OCI-LY7 (cell line): ENCODE data around the gene SULT1E1. TPM values are rescaled to one million over a fixed set of nuclear protein-coding genes. Genes with fewer than 3 reads are reported as not detected.

Experiments
- BruUV-seq: library from RNA; stranded (reverse); fragments of 400-500 nt; replicated peaks from 2 replicates; lab custom pipeline; 2021; lab: Mats Ljungman, UMichigan
- CTCF ChIA-PET: fragments of 300-600 bp; sonication (Branson Sonifier 250); formaldehyde crosslinking; loops from one replicate; lab custom pipeline; 2022; ENCODE audit warnings: antibody characterized with exemption; ENCODE audit not compliant: unreplicated experiment; lab: Charles Lee
- POLR2A ChIA-PET: fragments of 300-600 bp; sonication (Branson Sonifier 250); formaldehyde crosslinking; loops from one replicate; lab custom pipeline; 2022; ENCODE audit warnings: antibody characterized with exemption; lab: Charles Lee
- DNase-seq: peaks from one replicate; pipeline ENCODE4 v3.0.0-alpha.2; 2015; ENCODE audit warnings: low spot score
- H2AFZ ChIP-seq: fragments of 200-600 bp; sonication (generic), shearing (Covaris generic); 2 replicates; pipeline ENCODE4 v1.6.1; 2014; ENCODE audit warnings: mild to moderate bottlenecking, antibody characterized with exemption, low read length, moderate library complexity
- H3K27ac ChIP-seq: fragments of 200-600 bp; sonication (generic); 2 replicates; pipeline ENCODE4 v1.5.1; 2014; ENCODE audit warnings: mixed run types, low read depth, mild to moderate bottlenecking, moderate library complexity, low read length, inconsistent platforms; ENCODE audit not compliant: poor library complexity, severe bottlenecking
- H3K36me3 ChIP-seq: fragments of 200-600 bp; sonication (generic); 2 replicates; pipeline ENCODE4 v1.6.1; 2014; ENCODE audit warnings: mild to moderate bottlenecking, antibody characterized with exemption, low read length, moderate library complexity, mixed read lengths; ENCODE audit not compliant: insufficient read depth
- H3K4me1 ChIP-seq: fragments of 200-600 bp; sonication (generic); 2 replicates; pipeline ENCODE4 v1.5.1; 2014; ENCODE audit warnings: mild to moderate bottlenecking, low read length; ENCODE audit not compliant: insufficient read depth, poor library complexity, severe bottlenecking
- H3K4me2 ChIP-seq: fragments of 200-600 bp; sonication (generic); 2 replicates; pipeline ENCODE4 v1.6.1; 2014; ENCODE audit warnings: mild to moderate bottlenecking, low read length
- H3K4me3 ChIP-seq: fragments of 200-600 bp; sonication (generic); 2 replicates; pipeline ENCODE4 v1.5.1; 2014; ENCODE audit warnings: mild to moderate bottlenecking, low read depth, low read length; ENCODE audit not compliant: poor library complexity, severe bottlenecking
- H3K79me2 ChIP-seq: fragments of 200-600 bp; sonication (generic); 2 replicates; pipeline ENCODE4 v1.6.1; 2016; ENCODE audit warnings: low read depth, mild to moderate bottlenecking, low read length, moderate library complexity, mixed read lengths; ENCODE audit not compliant: insufficient read depth
- H3K9me2 ChIP-seq: fragments of 200-600 bp; sonication (generic); 2 replicates; pipeline ENCODE4 v1.6.1; 2016; ENCODE audit warnings: mild to moderate bottlenecking, low read length, mixed read lengths; ENCODE audit not compliant: insufficient read depth
- H3K9me3 ChIP-seq: fragments of 200-600 bp; sonication (generic); 2 replicates; pipeline ENCODE4 v1.6.1; 2014; ENCODE audit warnings: mild to moderate bottlenecking, mixed run types, low read length, mixed read lengths
- H4K20me1 ChIP-seq: fragments of 200-600 bp; sonication (generic); 2 replicates; pipeline ENCODE4 v1.6.1; 2014; ENCODE audit warnings: mild to moderate bottlenecking, antibody characterized with exemption, low read length, moderate library complexity, mixed read lengths; ENCODE audit not compliant: insufficient read depth
- CTCF ChIP-seq: fragments of 200-600 bp; sonication (generic); conservative IDR thresholded peaks from 2 replicates; pipeline ENCODE4 v1.5.1; 2014; ENCODE audit warnings: mild to moderate bottlenecking, antibody characterized with exemption, low read length, moderate library complexity, mixed read lengths
- EZH2phosphoT487 ChIP-seq: fragments of 200-600 bp; sonication (generic); IDR thresholded peaks from 2 replicates; pipeline ENCODE4 v1.6.1; 2018; ENCODE audit warnings: low read depth, borderline replicate concordance, mild to moderate bottlenecking, mixed run types, antibody characterized with exemption, low read length, moderate library complexity, mixed read lengths
- intact Hi-C: fragments of 100-400 bp; cut with micrococcal nuclease; formaldehyde crosslinking; loops from one replicate; pipeline ENCODE4 v1.10.0; 2022; ENCODE audit not compliant: unreplicated experiment
- total RNA-seq, 2 experiments: library from RNA; depleted of rRNA in 1 of 2; stranded (reverse); fragments of >200 nt in 1 of 2; shearing (Covaris generic) in 1 of 2; gene quantifications; 2 replicates each; pipeline ENCODE4 v1.2.3, GENCODE V29; 2014 to 2022

SULT1E1 gene
- total RNA-seq, 2 experiments from 2014 or later = not detected

GRCh38 chr4:69833251-69833650 lies 26.7 kb downstream of the SULT1E1 start:
- H3K9me3 ChIP-seq = no peaks in the 10 kb centered on the region
- BruUV-seq = no TSS peak
- no peak overlapping the region for H3K4me2 ChIP-seq
- H3K9me2 ChIP-seq = no peaks in the 10 kb centered on the region
- ChIA-PET CTCF (no interaction called here), POLR2A (no interaction called here)
- H3K4me1 ChIP-seq = no peaks in the 10 kb centered on the region
- DNase-seq = no peak
- H3K79me2 ChIP-seq = no peaks in the 10 kb centered on the region
- H4K20me1 ChIP-seq = no peaks in the 10 kb centered on the region; the same call in 1 of the 2 replicates
- H3K36me3 ChIP-seq = no peaks in the 10 kb centered on the region
- H3K4me3 ChIP-seq = no peak overlapping the region
- TF ChIP-seq CTCF = no peak
- no peak for TF ChIP-seq EZH2phosphoT487
- H3K27ac ChIP-seq = no peak overlapping the region
- intact Hi-C loops = no loop called here
- H2AFZ ChIP-seq = no peak overlapping the region

GRCh38 chr4:69832326-69833030 lies 27.5 kb downstream of the SULT1E1 start:
- TF ChIP-seq EZH2phosphoT487 = no peak
- no peak for TF ChIP-seq CTCF
- no peak for DNase-seq
- Histone ChIP-seq H3K4me3 (no peak overlapping the region), H4K20me1 (no peaks in the 10 kb centered on the region; the same call in 1 of the 2 replicates), H3K36me3 (no peaks in the 10 kb centered on the region), H3K9me2 (no peaks in the 10 kb centered on the region), H2AFZ (no peak overlapping the region), H3K9me3 (no peaks in the 10 kb centered on the region), H3K79me2 (no peaks in the 10 kb centered on the region), H3K27ac (no peak overlapping the region), H3K4me2 (no peak overlapping the region), H3K4me1 (no peaks in the 10 kb centered on the region)
- POLR2A ChIA-PET = no interaction called here
- intact Hi-C loops = no loop called here
- CTCF ChIA-PET = no interaction called here
- BruUV-seq = no TSS peak

GRCh38 chr4:69831646-69832325 lies 28.2 kb downstream of the SULT1E1 start:
- CTCF ChIA-PET = no interaction called here
- H3K4me1 ChIP-seq = no peaks in the 10 kb centered on the region
- H3K9me3 ChIP-seq = no peaks in the 10 kb centered on the region
- no peaks in the 10 kb centered on the region for H3K36me3 ChIP-seq
- no peak overlapping the region for H3K4me2 ChIP-seq
- POLR2A ChIA-PET = interaction anchor here (0.6 kb wide), 1 partner anchor 68 kb away, joined by 3 read pairs; no protein-coding TSS in a partner anchor
- H3K79me2 ChIP-seq = no peaks in the 10 kb centered on the region
- no peak overlapping the region for H3K27ac ChIP-seq
- DNase-seq = no peak
- no peak overlapping the region for H2AFZ ChIP-seq
- intact Hi-C loops = no loop called here
- TF ChIP-seq EZH2phosphoT487 (no peak), CTCF (no peak)
- H4K20me1 ChIP-seq = no peaks in the 10 kb centered on the region; the same call in 1 of the 2 replicates
- no TSS peak for BruUV-seq
- H3K9me2 ChIP-seq = no peaks in the 10 kb centered on the region
- H3K4me3 ChIP-seq = no peak overlapping the region
